Inflammatory macrophage treated with lipopolysaccharide for 1 hour (primary cell): ENCODE data around the gene TTC39B.

Experiments used
- DNase-seq, 2 donors: peaks; one replicate each; pipeline ENCODE4 v3.0.0-alpha.2; 2020 to 2022

Gene TTC39B

GRCh38 chr9:15300218-15300617, 6.8 kb downstream of the TTC39B start:
- peak; percentile 80 to 96 for DNase-seq

- peak; percentile 53 to 56 for DNase-seq
Measured at GRCh38 chr9:15299374-15299939, 7.6 kb downstream of the TTC39B start.

GRCh38 chr9:15298362-15298761, 8.7 kb downstream of the TTC39B start:
- DNase-seq = peak; percentile 81 to 94

GRCh38 chr9:15295761-15296405, 11.1 kb downstream of the TTC39B start:
- peak; percentile 54 to 62 for DNase-seq

GRCh38 chr9:15294604-15295003, 12.4 kb downstream of the TTC39B start:
- no peak for DNase-seq

- DNase-seq = peak in 1 of 2 donors; percentile 59
Measured at GRCh38 chr9:15293804-15294316, 13.2 kb downstream of the TTC39B start.

GRCh38 chr9:15293084-15293483, 13.9 kb downstream of the TTC39B start:
- DNase-seq = no peak

GRCh38 chr9:15289603-15290002, 17.4 kb downstream of the TTC39B start:
- no peak for DNase-seq

GRCh38 chr9:15287309-15287708, 19.7 kb downstream of the TTC39B start:
- no peak for DNase-seq

GRCh38 chr9:15286161-15286821, 20.7 kb downstream of the TTC39B start:
- no peak for DNase-seq

GRCh38 chr9:15282567-15283285, 24.3 kb downstream of the TTC39B start:
- DNase-seq = no peak

- DNase-seq = no peak
Measured at GRCh38 chr9:15280647-15281046, 26.4 kb downstream of the TTC39B start.

GRCh38 chr9:15278839-15279238, 28.2 kb downstream of the TTC39B start:
- DNase-seq = no peak

- no peak for DNase-seq
Measured at GRCh38 chr9:15278091-15278687, 28.8 kb downstream of the TTC39B start.

GRCh38 chr9:15277400-15278090, 29.5 kb downstream of the TTC39B start:
- peak; percentile 57 to 74 for DNase-seq

GRCh38 chr9:15276328-15276938, 30.6 kb downstream of the TTC39B start:
- no peak for DNase-seq

GRCh38 chr9:15274425-15274824, 32.6 kb downstream of the TTC39B start:
- DNase-seq = no peak

GRCh38 chr9:15272377-15272928, 34.6 kb downstream of the TTC39B start:
- DNase-seq = no peak

GRCh38 chr9:15271403-15271802, 35.6 kb downstream of the TTC39B start:
- no peak for DNase-seq

GRCh38 chr9:15268782-15269181, 38.2 kb downstream of the TTC39B start:
- DNase-seq = no peak

GRCh38 chr9:15268317-15268716, 38.7 kb downstream of the TTC39B start:
- no peak for DNase-seq

GRCh38 chr9:15264918-15265317, 42.1 kb downstream of the TTC39B start:
- DNase-seq = no peak
